ENCODE measurements around the gene LSMEM2.

- TF ChIP-seq POLR2A (IDR thresholded peaks at IDR 0.05) (no peak), POLR2AphosphoS5 (IDR thresholded peaks at IDR 0.05) (no peak), CTCF (IDR thresholded peaks at IDR 0.05) (no peak)
These were observed 18.5 kb downstream of the LSMEM2 start for GRCh38 chr3:50297384-50297775.
